Neural cell (in vitro differentiated cells): ENCODE data around the gene GALNT5. TPM values are rescaled to one million over a fixed set of nuclear protein-coding genes. Genes with fewer than 3 reads are reported as not detected.

Experiments used
- H2AFZ ChIP-seq: fragments of 200-600, 300-800 bp; sonication (generic), shearing (Covaris generic); 2 replicates; pipeline ENCODE4 v1.6.0; 2014; ENCODE audit warnings: low read depth, mild to moderate bottlenecking, antibody characterized with exemption, low read length, moderate library complexity
- H3F3A ChIP-seq: fragments of 200-600 bp; shearing (Covaris generic); 2 replicates; pipeline ENCODE4 v1.6.1; 2016; ENCODE audit warnings: mild to moderate bottlenecking, moderate library complexity, mixed read lengths, antibody characterized with exemption, low read length; ENCODE audit not compliant: insufficient read depth, poor library complexity, severe bottlenecking
- H3K27ac ChIP-seq: fragments of 200-600, 300-800 bp; sonication (generic), shearing (Covaris generic); 2 replicates; pipeline ENCODE4 v1.5.1; 2014; ENCODE audit warnings: mild to moderate bottlenecking, low read length, moderate library complexity
- H3K27me3 ChIP-seq: fragments of 300-800, 200-600 bp; sonication (generic), shearing (Covaris generic); 2 replicates; pipeline ENCODE4 v1.6.0; 2014; ENCODE audit warnings: mild to moderate bottlenecking, low read depth, low read length, moderate library complexity; ENCODE audit not compliant: insufficient read depth
- H3K36me3 ChIP-seq: fragments of 300-800, 200-600 bp; sonication (generic), shearing (Covaris generic); 2 replicates; pipeline ENCODE4 v1.5.1; 2014; ENCODE audit warnings: mild to moderate bottlenecking, antibody characterized with exemption, low read length, moderate library complexity; ENCODE audit not compliant: insufficient read depth
- H3K4me2 ChIP-seq: fragments of 300-800, 200-600 bp; sonication (generic), shearing (Covaris generic); 2 replicates; pipeline ENCODE4 v1.6.0; 2014; ENCODE audit warnings: mild to moderate bottlenecking, low read length
- H3K4me3 ChIP-seq: fragments of 300-800, 200-600 bp; sonication (generic), shearing (Covaris generic); 2 replicates; pipeline ENCODE4 v1.5.1; 2014; ENCODE audit warnings: mild to moderate bottlenecking, low read length, moderate library complexity
- H3K79me2 ChIP-seq: fragments of 200-600 bp; shearing (Covaris generic); replicated peaks from 2 replicates; pipeline ENCODE4 v1.6.0; 2014; ENCODE audit warnings: mild to moderate bottlenecking, low read length, moderate library complexity; ENCODE audit not compliant: insufficient read depth
- H3K9ac ChIP-seq: fragments of 300-800, 200-600 bp; sonication (generic), shearing (Covaris generic); 2 replicates; pipeline ENCODE4 v1.6.1; 2016; ENCODE audit warnings: mild to moderate bottlenecking, low read length, mixed read lengths
- H3K9me2 ChIP-seq: fragments of 200-600 bp; shearing (Covaris generic); 2 replicates; pipeline ENCODE4 v1.6.1; 2016; ENCODE audit warnings: mild to moderate bottlenecking, low read length, mixed read lengths; ENCODE audit not compliant: insufficient read depth
- H3K9me3 ChIP-seq: fragments of 200-600, 300-800 bp; sonication (generic), shearing (Covaris generic); 2 replicates; pipeline ENCODE4 v1.6.1; 2016; ENCODE audit warnings: mild to moderate bottlenecking, mixed run types, low read length, moderate library complexity, mixed read lengths
- H4K20me1 ChIP-seq: fragments of 200-600 bp; shearing (Covaris generic); 2 replicates; pipeline ENCODE4 v1.6.1; 2016; ENCODE audit warnings: mild to moderate bottlenecking, mixed run types; ENCODE audit not compliant: insufficient read depth
- CTCF ChIP-seq: fragments of 450-650 bp; IDR thresholded peaks from 2 replicates; pipeline ENCODE4 v1.5.1; 2014; ENCODE audit warnings: antibody characterized with exemption, mild to moderate bottlenecking, moderate library complexity; ENCODE audit not compliant: poor library complexity, severe bottlenecking
- EP300 ChIP-seq: fragments of 450-650 bp; conservative IDR thresholded peaks from 2 replicates; pipeline ENCODE4 v1.6.1; 2014; ENCODE audit warnings: antibody characterized with exemption, mild to moderate bottlenecking, moderate library complexity; ENCODE audit not compliant: poor library complexity, severe bottlenecking
- EZH2 ChIP-seq: fragments of 200-600, 300-800 bp; shearing (Covaris generic), sonication (generic); IDR thresholded peaks from 2 replicates; pipeline ENCODE4 v1.6.1; 2014; ENCODE audit warnings: antibody characterized with exemption, low read length, borderline replicate concordance, mild to moderate bottlenecking; ENCODE audit not compliant: insufficient read depth, poor library complexity, severe bottlenecking
- MXI1 ChIP-seq: fragments of 450-650 bp; conservative IDR thresholded peaks from 2 replicates; pipeline ENCODE4 v1.6.1; 2014; ENCODE audit warnings: antibody characterized with exemption, mild to moderate bottlenecking; ENCODE audit not compliant: poor library complexity, severe bottlenecking
- POLR2AphosphoS5 ChIP-seq: IDR thresholded peaks from 2 replicates; pipeline ENCODE4 v1.6.1; 2012
- RAD21 ChIP-seq: fragments of 450-650 bp; conservative IDR thresholded peaks from 2 replicates; pipeline ENCODE4 v1.6.1; 2014; ENCODE audit warnings: antibody characterized with exemption, mild to moderate bottlenecking, moderate library complexity
- REST ChIP-seq: IDR thresholded peaks from 2 replicates; pipeline ENCODE4 v1.6.1; 2012; ENCODE audit warnings: borderline replicate concordance
- SMC3 ChIP-seq: fragments of 450-650 bp; conservative IDR thresholded peaks from 2 replicates; pipeline ENCODE4 v1.6.1; 2014; ENCODE audit warnings: antibody characterized with exemption, mild to moderate bottlenecking, moderate library complexity; ENCODE audit not compliant: poor library complexity
- TAF1 ChIP-seq: IDR thresholded peaks from 2 replicates; pipeline ENCODE4 v1.6.1; 2012; ENCODE audit warnings: low read depth
- polyA plus RNA-seq: library from polyadenylated mRNA; depleted of rRNA; stranded (reverse); fragments of >200 nt; gene quantifications from 2 replicates; pipeline ENCODE4 v1.2.3, GENCODE V29; 2014

The GALNT5 gene
- polyA plus RNA-seq, 1 donor from 2014 or later = not detected

- Histone ChIP-seq H4K20me1 (no peaks in the 10 kb centered on the region), H3K9me2 (no peaks in the 10 kb centered on the region), H3K79me2 (no peaks in the 10 kb centered on the region), H2AFZ (no peak overlapping the region), H3K36me3 (no peaks in the 10 kb centered on the region), H3K4me3 (no peak overlapping the region), H3K27me3 (no peaks in the 10 kb centered on the region), H3K27ac (no peak overlapping the region), H3K9me3 (no peaks in the 10 kb centered on the region), H3K9ac (no peak overlapping the region), H3K4me2 (no peak overlapping the region), H3F3A (no peaks in the 10 kb centered on the region)
- TF ChIP-seq SMC3 = no peak
- no peak for TF ChIP-seq RAD21
- TF ChIP-seq EP300 = no peak
- no peak for TF ChIP-seq REST
- TF ChIP-seq POLR2AphosphoS5 = no peak
- TF ChIP-seq CTCF = no peak
- no peak for TF ChIP-seq EZH2
Measured at GRCh38 chr2:157315901-157316300, 58.4 kb downstream of the GALNT5 start.

- no peaks in the 10 kb centered on the region for H3K9me2 ChIP-seq
- H3K27ac ChIP-seq = no peak overlapping the region
- H3K9me3 ChIP-seq = no peaks in the 10 kb centered on the region
- H3K4me3 ChIP-seq = no peak overlapping the region
- H3K36me3 ChIP-seq = no peaks in the 10 kb centered on the region
- no peak overlapping the region for H3K4me2 ChIP-seq
- no peaks in the 10 kb centered on the region for H3K27me3 ChIP-seq
- H3K79me2 ChIP-seq = no peaks in the 10 kb centered on the region
- no peaks in the 10 kb centered on the region for H3F3A ChIP-seq
- no peak overlapping the region for H2AFZ ChIP-seq
- no peaks in the 10 kb centered on the region for H4K20me1 ChIP-seq
- H3K9ac ChIP-seq = no peak overlapping the region
- no peak for TF ChIP-seq SMC3
- no peak for TF ChIP-seq POLR2AphosphoS5
- TF ChIP-seq TAF1 = no peak
- TF ChIP-seq EZH2 = no peak
- TF ChIP-seq REST = no peak
- TF ChIP-seq MXI1 = no peak
- TF ChIP-seq RAD21 = no peak
- TF ChIP-seq EP300 = no peak
- TF ChIP-seq CTCF = no peak
Measured at GRCh38 chr2:157318884-157319283, 61.4 kb downstream of the GALNT5 start.
